Loucy (cell line): ENCODE data around the gene SMG1.

ENCODE experiments used
- H2AFZ ChIP-seq: fragments of 200-600 bp; sonication (generic); 2 replicates; pipeline ENCODE4 v1.6.0; 2016; ENCODE audit warnings: antibody characterized with exemption, mild to moderate bottlenecking, low read length, moderate library complexity
- H3F3A ChIP-seq: fragments of 200-600 bp; 2 replicates; pipeline ENCODE4 v1.6.0; 2016; ENCODE audit warnings: antibody characterized with exemption, low read depth, mild to moderate bottlenecking
- H3K27me3 ChIP-seq: fragments of 200-600 bp; sonication (generic); 2 replicates; pipeline ENCODE4 v1.6.1; 2014; ENCODE audit warnings: low read length, mild to moderate bottlenecking; ENCODE audit not compliant: insufficient read depth, poor library complexity, severe bottlenecking
- H3K36me3 ChIP-seq: fragments of 200-600 bp; sonication (generic); 2 replicates; pipeline ENCODE4 v1.6.1; 2016; ENCODE audit warnings: low read length; ENCODE audit not compliant: insufficient read depth
- H3K4me1 ChIP-seq: fragments of 200-600 bp; sonication (generic); 2 replicates; pipeline ENCODE4 v1.5.1; 2014; ENCODE audit warnings: low read length, mild to moderate bottlenecking; ENCODE audit not compliant: insufficient read depth, poor library complexity, severe bottlenecking
- H3K4me2 ChIP-seq: fragments of 200-600 bp; sonication (generic); 2 replicates; pipeline ENCODE4 v1.6.0; 2014; ENCODE audit warnings: antibody characterized with exemption, low read length, low read depth, mild to moderate bottlenecking; ENCODE audit not compliant: poor library complexity, severe bottlenecking
- H3K4me3 ChIP-seq: fragments of 200-600 bp; sonication (generic); 2 replicates; pipeline ENCODE4 v1.5.1; 2014; ENCODE audit warnings: low read length, mild to moderate bottlenecking, mixed read lengths; ENCODE audit not compliant: poor library complexity, severe bottlenecking
- H3K79me2 ChIP-seq: fragments of 200-600 bp; sonication (generic); 2 replicates; pipeline ENCODE4 v1.6.1; 2014; ENCODE audit warnings: low read length; ENCODE audit not compliant: insufficient read depth
- H3K9ac ChIP-seq: fragments of 200-600 bp; sonication (generic); 2 replicates; pipeline ENCODE4 v1.6.0; 2014; ENCODE audit warnings: mild to moderate bottlenecking, low read depth, low read length, moderate library complexity; ENCODE audit not compliant: poor library complexity, severe bottlenecking
- H3K9me2 ChIP-seq: fragments of 200-600 bp; sonication (generic); replicated peaks from 2 replicates; pipeline ENCODE4 v1.6.1; 2016; ENCODE audit warnings: low read depth, low read length, mixed read lengths
- H3K9me3 ChIP-seq: fragments of 200-600 bp; sonication (generic); 2 replicates; pipeline ENCODE4 v1.6.1; 2014; ENCODE audit warnings: mild to moderate bottlenecking, antibody characterized with exemption, low read length, low read depth; ENCODE audit not compliant: insufficient read depth
- H4K20me1 ChIP-seq: fragments of 200-600 bp; sonication (generic); 2 replicates; pipeline ENCODE4 v1.6.0; 2014; ENCODE audit warnings: antibody characterized with exemption, low read length, mild to moderate bottlenecking; ENCODE audit not compliant: insufficient read depth, poor library complexity, severe bottlenecking
- EZH2phosphoT487 ChIP-seq: fragments of 200-600 bp; IDR thresholded peaks from 2 replicates; pipeline ENCODE4 v1.6.1; 2018; ENCODE audit warnings: antibody characterized with exemption, mild to moderate bottlenecking, moderate library complexity, borderline replicate concordance
- TF ChIP-seq, protein P1 (sequence below): fragments of 200-600 bp; sonication (generic); conservative IDR thresholded peaks from 2 replicates; pipeline ENCODE4 v1.5.1; 2014; ENCODE audit warnings: mild to moderate bottlenecking, antibody characterized with exemption, low read length

SMG1 gene

DNA sequence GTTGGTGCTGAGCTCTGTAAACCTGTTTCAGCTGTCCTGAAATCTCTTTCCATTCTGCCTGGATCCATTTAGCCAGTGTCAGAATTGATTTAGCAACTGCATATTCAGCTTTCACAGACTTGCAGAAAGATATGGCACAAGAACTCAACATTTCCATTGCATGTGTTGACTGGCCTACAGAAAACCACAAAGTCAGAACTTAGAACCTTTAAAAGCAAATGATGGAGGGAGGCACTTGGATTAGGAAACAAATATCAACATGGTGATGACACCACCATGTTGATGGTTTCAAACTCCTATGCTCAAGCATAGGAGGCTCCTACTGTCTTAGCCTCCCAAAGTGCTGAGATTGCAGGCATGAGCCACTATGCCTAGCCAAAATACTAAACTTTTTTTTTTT lies 72.5 kb downstream of the SMG1 start:
- Histone ChIP-seq H3K9me3 (no peaks in the 10 kb centered on the region), H2AFZ (no peak overlapping the region), H3K79me2 (no peaks in the 10 kb centered on the region), H3K4me3 (no peak overlapping the region), H3K9ac (no peak overlapping the region), H3K27me3 (no peaks in the 10 kb centered on the region), H4K20me1 (no peaks in the 10 kb centered on the region), H3K4me2 (no peak overlapping the region), H3F3A (0 out of 2 replicates have a peak, but pooled peaks cover 3% of the 10 kb centered on the region), H3K9me2 (no peaks in the 10 kb centered on the region), H3K36me3 (peaks cover 77% of the 10 kb centered on the region), H3K4me1 (no peaks in the 10 kb centered on the region)
- TF ChIP-seq EZH2phosphoT487 = no peak
- TF ChIP-seq, protein P1, sequence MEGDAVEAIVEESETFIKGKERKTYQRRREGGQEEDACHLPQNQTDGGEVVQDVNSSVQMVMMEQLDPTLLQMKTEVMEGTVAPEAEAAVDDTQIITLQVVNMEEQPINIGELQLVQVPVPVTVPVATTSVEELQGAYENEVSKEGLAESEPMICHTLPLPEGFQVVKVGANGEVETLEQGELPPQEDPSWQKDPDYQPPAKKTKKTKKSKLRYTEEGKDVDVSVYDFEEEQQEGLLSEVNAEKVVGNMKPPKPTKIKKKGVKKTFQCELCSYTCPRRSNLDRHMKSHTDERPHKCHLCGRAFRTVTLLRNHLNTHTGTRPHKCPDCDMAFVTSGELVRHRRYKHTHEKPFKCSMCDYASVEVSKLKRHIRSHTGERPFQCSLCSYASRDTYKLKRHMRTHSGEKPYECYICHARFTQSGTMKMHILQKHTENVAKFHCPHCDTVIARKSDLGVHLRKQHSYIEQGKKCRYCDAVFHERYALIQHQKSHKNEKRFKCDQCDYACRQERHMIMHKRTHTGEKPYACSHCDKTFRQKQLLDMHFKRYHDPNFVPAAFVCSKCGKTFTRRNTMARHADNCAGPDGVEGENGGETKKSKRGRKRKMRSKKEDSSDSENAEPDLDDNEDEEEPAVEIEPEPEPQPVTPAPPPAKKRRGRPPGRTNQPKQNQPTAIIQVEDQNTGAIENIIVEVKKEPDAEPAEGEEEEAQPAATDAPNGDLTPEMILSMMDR = no peak

DNA sequence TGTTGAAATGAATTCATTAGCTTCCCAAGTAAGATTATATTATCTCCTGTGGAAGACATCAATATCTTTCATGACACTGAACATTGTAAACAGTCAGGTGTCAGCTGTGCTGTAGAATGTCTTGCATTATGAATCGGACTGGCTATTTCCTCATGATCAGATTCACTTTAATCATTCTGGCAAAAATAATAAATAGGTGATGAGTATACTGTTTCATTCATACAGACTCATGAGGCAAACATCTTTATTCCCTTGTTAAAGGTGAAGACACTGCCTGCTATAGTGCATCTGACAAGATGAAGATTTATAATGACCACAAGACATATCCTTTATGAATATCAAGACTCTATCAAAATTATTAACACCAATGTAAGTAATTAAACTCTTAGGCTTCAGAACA lies 73.6 kb downstream of the SMG1 start:
- Histone ChIP-seq H3K9ac (no peak overlapping the region), H3K4me3 (no peak overlapping the region), H4K20me1 (no peaks in the 10 kb centered on the region), H3K9me2 (no peaks in the 10 kb centered on the region), H3K36me3 (peaks cover 81% of the 10 kb centered on the region), H3K79me2 (no peaks in the 10 kb centered on the region), H3K9me3 (no peaks in the 10 kb centered on the region), H3K4me2 (no peak overlapping the region), H3F3A (0 out of 2 replicates have a peak, but pooled peaks cover 3% of the 10 kb centered on the region), H3K4me1 (no peaks in the 10 kb centered on the region), H2AFZ (no peak overlapping the region), H3K27me3 (no peaks in the 10 kb centered on the region)
- no peak for TF ChIP-seq EZH2phosphoT487
- TF ChIP-seq, protein P1 = no peak

DNA sequence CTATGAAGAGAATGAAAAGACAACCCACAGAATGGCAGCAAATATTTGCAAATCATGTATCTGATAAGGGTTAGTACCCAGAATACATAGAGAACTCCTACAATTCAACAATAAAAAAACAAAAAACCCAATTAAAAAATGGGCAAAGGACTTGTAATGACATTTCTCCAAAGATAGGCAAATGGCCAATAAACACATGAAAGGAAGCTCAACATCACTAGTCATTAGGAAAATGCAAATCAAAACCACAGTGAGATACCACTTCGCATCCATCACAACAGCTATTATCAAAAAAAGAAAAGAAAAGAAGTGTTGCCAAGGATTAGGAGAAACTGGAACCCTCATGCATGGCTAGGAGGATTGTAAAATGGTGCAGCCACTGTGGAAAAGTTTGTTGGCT lies 79.8 kb downstream of the SMG1 start:
- Histone ChIP-seq H2AFZ (no peak overlapping the region), H3K4me1 (no peaks in the 10 kb centered on the region), H3K4me2 (no peak overlapping the region), H4K20me1 (no peaks in the 10 kb centered on the region), H3K9me2 (no peaks in the 10 kb centered on the region), H3K9me3 (no peaks in the 10 kb centered on the region), H3K9ac (no peak overlapping the region), H3K27me3 (no peaks in the 10 kb centered on the region), H3K4me3 (no peak overlapping the region), H3K36me3 (peaks cover 89% of the 10 kb centered on the region; the same call in 1 of the 2 replicates), H3F3A (0 out of 2 replicates have a peak, but pooled peaks cover 3% of the 10 kb centered on the region), H3K79me2 (no peaks in the 10 kb centered on the region)
- TF ChIP-seq EZH2phosphoT487 = no peak
- TF ChIP-seq, protein P1 = no peak
